Astrocyte of the spinal cord (primary cell): ENCODE results near the gene OSGIN1.

Source experiments
- DNase-seq: peaks from one replicate; pipeline ENCODE4 v3.0.0; 2011; ENCODE audit warnings: low read depth, low spot score
- H3K4me3 ChIP-seq: 2 replicates; pipeline ENCODE4 v1.5.1; 2011; ENCODE audit warnings: low read depth, mild to moderate bottlenecking, low read length, moderate library complexity
- CTCF ChIP-seq: IDR thresholded peaks from 2 replicates; pipeline ENCODE4 v1.5.1; 2012; ENCODE audit warnings: low read depth, mild to moderate bottlenecking, low read length, inconsistent platforms
- in situ Hi-C: cut with HindIII; loops from 2 replicates; pipeline ENCODE4 v1.10.0; 2017; ENCODE audit warnings: low sequenced_read_pairs

Gene OSGIN1

GRCh38 chr16:84013787-84014569 lies 60.9 kb downstream of the OSGIN1 start:
- no peak overlapping the region for H3K4me3 ChIP-seq
- peak; percentile 54 for DNase-seq
- in situ Hi-C loops: no loop called here
- TF ChIP-seq CTCF: no peak

GRCh38 chr16:84014570-84015327 lies 61.7 kb downstream of the OSGIN1 start:
- H3K4me3 ChIP-seq: no peak overlapping the region
- no peak for DNase-seq
- no peak for TF ChIP-seq CTCF
- in situ Hi-C loops: no loop called here

- no peak for DNase-seq
- in situ Hi-C loops: no loop called here
- TF ChIP-seq CTCF: no peak
- H3K4me3 ChIP-seq: no peak overlapping the region
Observed at GRCh38 chr16:84015399-84015798, 62.4 kb downstream of the OSGIN1 start.
